H1 (cell line): Measurements from ENCODE around the gene RNF220. TPM values are rescaled to one million over a fixed set of nuclear protein-coding genes. Genes with fewer than 3 reads are reported as not detected.

Source experiments
- CTCF ChIA-PET: fragments of 300-600 bp; sonication (Branson Sonifier 250); formaldehyde crosslinking; loops from one replicate; lab custom pipeline; 2021; ENCODE audit not compliant: partially characterized antibody; lab: Charles Lee
- POLR2A ChIA-PET: fragments of 300-600 bp; sonication (Branson Sonifier 250); formaldehyde crosslinking; loops from one replicate; lab custom pipeline; 2021; ENCODE audit warnings: inconsistent platforms; ENCODE audit not compliant: partially characterized antibody; lab: Charles Lee
- DNase-seq, 2 experiments: peaks; one replicate each; pipeline versions ENCODE4 v3.0.0 to v3.0.0-alpha.2; 2010 to 2022; ENCODE audit warnings: low spot score in 2 of 2, low read depth in 1 of 2, mixed read lengths in 1 of 2
- FAIRE-seq: peaks from 2 replicates; lab custom pipeline; 2011; peaks lifted over from hg19 to GRCh38; lab: Jason Lieb, UNC
- H2AFZ ChIP-seq: 2 replicates; pipeline ENCODE4 v1.8.1; 2012; ENCODE audit warnings: low read length, inconsistent platforms
- H2AK5ac ChIP-seq: 2 replicates; pipeline ENCODE4 v1.6.1; 2013; ENCODE audit warnings: low read depth, low read length
- H2BK120ac ChIP-seq: replicated peaks from 2 replicates; pipeline ENCODE3; 2013; ENCODE audit warnings: low read depth, low read length, inconsistent platforms
- H2BK12ac ChIP-seq: 2 replicates; pipeline ENCODE4 v1.6.1; 2013; ENCODE audit warnings: low read depth, low read length
- H2BK15ac ChIP-seq: 2 replicates; pipeline ENCODE4 v1.6.1; 2013; ENCODE audit warnings: low read length
- H2BK20ac ChIP-seq: 2 replicates; pipeline ENCODE4 v1.6.1; 2013; ENCODE audit warnings: low read length
- H2BK5ac ChIP-seq: 2 replicates; pipeline ENCODE4 v1.6.1; 2013; ENCODE audit warnings: low read depth, low read length
- H3K14ac ChIP-seq: 2 replicates; pipeline ENCODE4 v1.6.1; 2013; ENCODE audit warnings: inconsistent platforms; ENCODE audit not compliant: insufficient read length
- H3K18ac ChIP-seq: 2 replicates; pipeline ENCODE4 v1.6.1; 2013; ENCODE audit warnings: low read length; ENCODE audit errors: extremely low read depth
- H3K23ac ChIP-seq: 2 replicates; pipeline ENCODE4 v1.6.1; 2013; ENCODE audit warnings: inconsistent platforms; ENCODE audit not compliant: insufficient read length
- H3K23me2 ChIP-seq: 2 replicates; pipeline ENCODE4 v1.6.1; 2013; ENCODE audit warnings: low read depth, low read length
- H3K27ac ChIP-seq: 2 replicates; pipeline ENCODE4 v1.6.1; 2011; ENCODE audit warnings: low read depth, low read length, inconsistent platforms
- H3K27me3 ChIP-seq, 4 experiments: replicated peaks in 1 of 4; 1 replicate in 1 of 4; 2 replicates in 3 of 4; pipeline versions ENCODE4 v1.6.1 to v1.8.1; 2011 to 2013; ENCODE audit warnings: low read length in 3 of 4, mild to moderate bottlenecking in 3 of 4, inconsistent platforms in 2 of 4, mixed read lengths in 2 of 4, moderate library complexity in 1 of 4; ENCODE audit not compliant: control insufficient read depth in 3 of 4, insufficient read depth in 3 of 4; ENCODE audit errors: extremely low read depth in 1 of 4
- H3K36me3 ChIP-seq, 4 experiments: 2 replicates each; pipeline versions ENCODE4 v1.6.1 to v1.8.1; 2011 to 2013; ENCODE audit warnings: mild to moderate bottlenecking in 4 of 4, low read length in 3 of 4, moderate library complexity in 2 of 4, control low read depth in 1 of 4, inconsistent platforms in 1 of 4; ENCODE audit not compliant: insufficient read depth in 4 of 4, control insufficient read depth in 2 of 4
- H3K4ac ChIP-seq: replicated peaks from 2 replicates; pipeline ENCODE3; 2013; ENCODE audit warnings: low read length, low read depth, mixed read lengths, inconsistent platforms; ENCODE audit not compliant: insufficient read length
- H3K4me1 ChIP-seq, 4 experiments: replicated peaks in 1 of 4; 1 replicate in 1 of 4; 2 replicates in 3 of 4; pipeline versions ENCODE4 v1.6.1 to v1.8.1; 2011 to 2013; ENCODE audit warnings: low read length in 3 of 4, inconsistent platforms in 2 of 4, mixed read lengths in 1 of 4; ENCODE audit not compliant: insufficient read depth in 4 of 4, control insufficient read depth in 3 of 4
- H3K4me2 ChIP-seq, 2 experiments: 2 replicates each; pipeline versions ENCODE4 v1.6.1 to v1.8.1; 2011 to 2013; ENCODE audit warnings: low read depth in 2 of 2, low read length in 2 of 2, control low read depth in 1 of 2, inconsistent platforms in 1 of 2, mild to moderate bottlenecking in 1 of 2; ENCODE audit not compliant: insufficient read depth in 1 of 2
- H3K4me3 ChIP-seq, 4 experiments: fragments of 200-600, 300-600 bp in 1 of 4; sonication (generic), shearing (Covaris generic), sonication (Bioruptor Twin) in 1 of 4; 2 replicates each; pipeline versions ENCODE4 v1.5.1 to v1.8.1; 2011 to 2016; ENCODE audit warnings: low read length in 4 of 4, low read depth in 3 of 4, control low read depth in 2 of 4, inconsistent platforms in 2 of 4, mild to moderate bottlenecking in 2 of 4, mixed read lengths in 1 of 4, moderate library complexity in 1 of 4; ENCODE audit not compliant: insufficient read depth in 2 of 4; ENCODE audit errors: extremely low read depth in 1 of 4
- H3K56ac ChIP-seq: replicated peaks from 2 replicates; pipeline ENCODE3; 2013; ENCODE audit warnings: low read depth, mild to moderate bottlenecking, mixed read lengths, low read length, inconsistent platforms; ENCODE audit not compliant: insufficient read length
- H3K79me1 ChIP-seq: 2 replicates; pipeline ENCODE4 v1.6.1; 2013; ENCODE audit warnings: low read depth, low read length, control low read depth
- H3K79me2 ChIP-seq, 2 experiments: 2 replicates each; pipeline versions ENCODE4 v1.6.1 to v1.8.1; 2012 to 2013; ENCODE audit warnings: low read length in 2 of 2, mild to moderate bottlenecking in 2 of 2, inconsistent platforms in 1 of 2; ENCODE audit not compliant: insufficient read depth in 2 of 2, control insufficient read depth in 1 of 2
- H3K9ac ChIP-seq, 4 experiments: replicated peaks in 1 of 4; 1 replicate in 1 of 4; 2 replicates in 3 of 4; pipeline versions ENCODE4 v1.6.1 to v1.8.1; 2011 to 2013; ENCODE audit warnings: low read depth in 3 of 4, low read length in 3 of 4, control low read depth in 2 of 4, mild to moderate bottlenecking in 2 of 4, moderate library complexity in 2 of 4, inconsistent platforms in 1 of 4; ENCODE audit errors: extremely low read depth in 1 of 4
- H3K9me3 ChIP-seq, 2 experiments: 2 replicates each; pipeline versions ENCODE4 v1.6.1 to v1.8.1; 2012 to 2013; ENCODE audit warnings: mild to moderate bottlenecking in 2 of 2, moderate library complexity in 2 of 2, control low read depth in 1 of 2, inconsistent platforms in 1 of 2, low read depth in 1 of 2, low read length in 1 of 2, mixed read lengths in 1 of 2; ENCODE audit not compliant: insufficient read depth in 2 of 2
- H4K20me1 ChIP-seq, 2 experiments: replicated peaks in 1 of 2; 2 replicates each; pipeline versions ENCODE3 to v1.8.1; 2011 to 2013; ENCODE audit warnings: inconsistent platforms in 2 of 2, low read length in 2 of 2, mild to moderate bottlenecking in 1 of 2; ENCODE audit not compliant: insufficient read depth in 2 of 2, control insufficient read depth in 1 of 2
- H4K5ac ChIP-seq: 2 replicates; pipeline ENCODE4 v1.6.1; 2013; ENCODE audit warnings: low read length, low read depth, mixed read lengths, inconsistent platforms; ENCODE audit not compliant: insufficient read length
- H4K8ac ChIP-seq: 2 replicates; pipeline ENCODE4 v1.8.0; 2013; ENCODE audit warnings: mild to moderate bottlenecking, moderate library complexity, low read length, inconsistent platforms; ENCODE audit not compliant: insufficient read depth; ENCODE audit errors: extremely low read depth
- H4K91ac ChIP-seq: replicated peaks from 2 replicates; pipeline ENCODE3; 2013; ENCODE audit warnings: low read length, mixed read lengths, inconsistent platforms; ENCODE audit not compliant: insufficient read length
- CBX5 ChIP-seq: fragments of 300-800, 300-1000 bp; sonication (generic); IDR thresholded peaks from 2 replicates; pipeline ENCODE4 v1.7.1; 2016; ENCODE audit warnings: antibody characterized with exemption, low read length, low read depth
- CBX8 ChIP-seq: fragments of 300-800, 300-1000 bp; sonication (generic); IDR thresholded peaks from 2 replicates; pipeline ENCODE4 v1.7.1; 2016; ENCODE audit warnings: low read depth, low read length, borderline replicate concordance
- FOSL1 ChIP-seq: IDR thresholded peaks from 2 replicates; pipeline ENCODE4 v1.6.1; 2011; ENCODE audit warnings: mild to moderate bottlenecking, low read depth, low read length, moderate library complexity; ENCODE audit not compliant: insufficient read depth
- JUN ChIP-seq: IDR thresholded peaks from 2 replicates; pipeline ENCODE4 v1.6.1; 2011; ENCODE audit warnings: low read depth, mild to moderate bottlenecking, improper control_type of control experiment, low read length
- RFX5 ChIP-seq: IDR thresholded peaks from 2 replicates; pipeline ENCODE4 v1.6.1; 2011; ENCODE audit warnings: low read depth, low read length, improper control_type of control experiment, borderline replicate concordance
- SIN3A ChIP-seq, 2 experiments: IDR thresholded peaks in 1 of 2; conservative IDR thresholded peaks in 1 of 2; 2 replicates each; pipeline ENCODE4 v1.6.1; 2011 to 2012; ENCODE audit warnings: low read length in 2 of 2, improper control_type of control experiment in 1 of 2, low read depth in 1 of 2, mild to moderate bottlenecking in 1 of 2
- SIX5 ChIP-seq: IDR thresholded peaks from 2 replicates; pipeline ENCODE4 v1.6.1; 2011; ENCODE audit warnings: mild to moderate bottlenecking, low read depth, low read length
- SUZ12 ChIP-seq: fragments of 200-600 bp; sonication (generic); IDR thresholded peaks from 2 replicates; pipeline ENCODE4 v1.6.1; 2012; ENCODE audit warnings: mild to moderate bottlenecking, inconsistent platforms, low read length, moderate library complexity, mixed read lengths
- TCF12 ChIP-seq: IDR thresholded peaks from 2 replicates; pipeline ENCODE4 v1.6.1; 2011; ENCODE audit warnings: low read depth, mild to moderate bottlenecking, low read length
- TEAD4 ChIP-seq: IDR thresholded peaks from 2 replicates; pipeline ENCODE4 v1.6.1; 2012; ENCODE audit warnings: low read depth, low read length, inconsistent platforms, mixed read lengths
- WGBS, 2 experiments: shearing (Covaris generic) in 1 of 2; methylation state at CpG; one replicate each; pipeline versions ENCODE4 v1.1.6 to v1.1.7; 2013 to 2015; ENCODE audit warnings: low lambda C conversion rate in 2 of 2, mixed read lengths in 2 of 2, inconsistent platforms in 1 of 2, low coverage in 1 of 2, missing lambda C conversion rate in 1 of 2; ENCODE audit not compliant: insufficient replicate concordance in 2 of 2, insufficient coverage in 1 of 2, insufficient read length in 1 of 2; ENCODE audit errors: extremely low coverage in 1 of 2, missing lambda C conversion rate in 1 of 2; 5-methylcytosine and 5-hydroxymethylcytosine counted together
- polyA plus RNA-seq, 7 experiments: library from polyadenylated mRNA; depleted of rRNA in 3 of 7; stranded (reverse) in 5 of 7; unstranded in 2 of 7; fragments of >200 nt in 5 of 7; fragments of 200-250 nt in 2 of 7; gene quantifications; 1 replicate in 5 of 7; 2 replicates in 1 of 7; 4 replicates in 1 of 7; pipeline versions ENCODE4 v1.2.1 to v1.2.3, GENCODE V29; 2011 to 2013; ENCODE audit warnings: missing spikeins in 2 of 7, mixed read lengths in 2 of 7
- total RNA-seq: library from RNA; stranded (reverse); fragmentation: NEBNext Ultra II Directional; extraction: Animal tissue kit (Norgen Biotek cat#: 25700); gene quantifications from 2 replicates; pipeline ENCODE4 v1.2.1, GENCODE V29; 2021

The RNF220 gene
- total and polyA plus RNA-seq, 2 of the 8 experiments (the other 6 are each of a cell fraction or from before 2014, with no cell fraction given), result 123 to 160 TPM

GRCh38 chr1:44513111-44513510 lies 108.1 kb downstream of the RNF220 start:
- H3K79me2 ChIP-seq, result peaks cover 0 to 3% of the 10 kb centered on the region in 2 experiments; a peak in 2 of 4 replicates
- H4K5ac ChIP-seq, result no peak overlapping the region
- H3K23me2 ChIP-seq, result no peaks in the 10 kb centered on the region; the same call in 1 of the 2 replicates
- H4K8ac ChIP-seq, result no peak overlapping the region
- no peak overlapping the region for H2BK120ac ChIP-seq
- WGBS, 2 experiments, result 92% methylated on average over 5 of the region's 5 CpGs; no CpG with 5 or more reads in 1 of the 2 experiments
- H2BK15ac ChIP-seq, result no peak overlapping the region; the same call in 1 of the 2 replicates
- H3K9me3 ChIP-seq, result no peaks in the 10 kb centered on the region
- H3K9ac ChIP-seq, result no peak overlapping the region
- no peak overlapping the region for H3K14ac ChIP-seq
- H3K23ac ChIP-seq, result no peak overlapping the region
- peaks cover 8 to 19% (median 13%) of the 10 kb centered on the region in 4 experiments for H3K4me1 ChIP-seq
- H3K4ac ChIP-seq, result no peak overlapping the region
- H2AFZ ChIP-seq, result no peak overlapping the region
- H2AK5ac ChIP-seq, result no peak overlapping the region
- H3K56ac ChIP-seq, result no peak overlapping the region
- H3K18ac ChIP-seq, result no peak overlapping the region
- H3K27me3 ChIP-seq, result peaks cover 0 to 5% (median 2%) of the 10 kb centered on the region in 4 experiments; a peak in 4 of 7 replicates
- H4K20me1 ChIP-seq, result no peaks in the 10 kb centered on the region
- no peak for TF ChIP-seq SIN3A (conservative IDR thresholded peaks at IDR 0.05 in 1 of 2, IDR thresholded peaks at IDR 0.05 in 1 of 2; ENCODE audit: low read depth in 1 of 2, low read length in 2 of 2)
- no peak for TF ChIP-seq SUZ12
- no peak for TF ChIP-seq CBX8
- no peak for TF ChIP-seq RFX5
- TF ChIP-seq TEAD4, result no peak
- no peak for TF ChIP-seq TCF12
- no peak for TF ChIP-seq FOSL1
- TF ChIP-seq JUN, result no peak
- no peak for TF ChIP-seq CBX5
- TF ChIP-seq SIX5, result no peak
- no peak overlapping the region for H2BK12ac ChIP-seq
- H3K27ac ChIP-seq, result no peak overlapping the region
- H3K4me2 ChIP-seq, result no peak overlapping the region
- no peak overlapping the region for H2BK20ac ChIP-seq
- H2BK5ac ChIP-seq, result no peak overlapping the region
- no peak overlapping the region for H4K91ac ChIP-seq
- FAIRE-seq (no peak), DNase-seq (no peak)
- H3K79me1 ChIP-seq, result no peaks in the 10 kb centered on the region; the same call in 1 of the 2 replicates
- CTCF ChIA-PET, result interaction anchor here (1.0 to 4.0 kb wide), 15 partner anchors 8 to 294 kb away, joined by 3 to 16 read pairs (median 4); no protein-coding TSS in a partner anchor
- H3K36me3 ChIP-seq, result no peaks in the 10 kb centered on the region
- POLR2A ChIA-PET, result interaction anchor here (1.1 to 5.9 kb wide), 3 partner anchors 10 to 31 kb away, joined by 3 to 33 read pairs (median 25); no protein-coding TSS in a partner anchor
- H3K4me3 ChIP-seq, result no peak overlapping the region
